HEK293 (cell line): ENCODE data around the gene MAP7.
"Not testable (repeated sequence)": the region's sequence is repeated elsewhere in the genome, so short reads cannot be mapped to it uniquely, and the experiment has no call there.

Experiments
- CTCF ChIA-PET: fragments of 350-600 bp; formaldehyde crosslinking; extraction: SDS; loops from one replicate; lab custom pipeline; 2021; ENCODE audit warnings: antibody characterized with exemption; lab: Yijun Ruan, JAX
- POLR2A ChIA-PET: fragments of 300-600 bp; formaldehyde crosslinking; extraction: SDS; loops from one replicate; lab custom pipeline; 2020; ENCODE audit warnings: antibody characterized with exemption, inconsistent platforms; lab: Yijun Ruan, JAX
- H3K27ac ChIP-seq: fragments of 200-500 bp; sonication (Bioruptor generic); 2 replicates; pipeline ENCODE4 v1.5.1; 2014; ENCODE audit warnings: low read depth, low read length, control low read depth, inconsistent platforms; ENCODE audit errors: extremely low read depth
- H3K36me3 ChIP-seq, 2 experiments: fragments of 200-500 bp in 1 of 2; sonication (Bioruptor generic) in 1 of 2; 1 replicate in 1 of 2; 2 replicates in 1 of 2; pipeline ENCODE4 v1.5.1; 2014 to 2017; ENCODE audit warnings: inconsistent platforms in 2 of 2, low read length in 2 of 2; ENCODE audit not compliant: control insufficient read depth in 2 of 2, insufficient read depth in 1 of 2
- H3K4me1 ChIP-seq: fragments of 200-500 bp; sonication (Bioruptor generic); 2 replicates; pipeline ENCODE4 v1.5.1; 2014; ENCODE audit warnings: mild to moderate bottlenecking, low read length, inconsistent platforms; ENCODE audit not compliant: control insufficient read depth, insufficient read depth
- H3K4me3 ChIP-seq: 2 replicates; pipeline ENCODE4 v1.5.1; 2011; ENCODE audit warnings: low read depth, mild to moderate bottlenecking, control low read depth, low read length, moderate library complexity
- H3K9me3 ChIP-seq: fragments of 200-500 bp; sonication (Bioruptor generic); 2 replicates; pipeline ENCODE4 v1.5.1; 2014; ENCODE audit warnings: low read depth, low read length, inconsistent platforms; ENCODE audit not compliant: control insufficient read depth, insufficient read depth
- HIC1 ChIP-seq: fragments of 450-650 bp; formaldehyde crosslinking; IDR thresholded peaks from 2 replicates; pipeline ENCODE4 v1.5.1; 2016; ENCODE audit warnings: missing biosample characterization, missing genetic modification characterization
- SP2 ChIP-seq: fragments of 450-650 bp; formaldehyde crosslinking; IDR thresholded peaks from 2 replicates; pipeline ENCODE4 v1.5.1; 2016; ENCODE audit warnings: missing biosample characterization, missing genetic modification characterization
- ZFHX2 ChIP-seq: fragments of 450-650 bp; formaldehyde crosslinking; conservative IDR thresholded peaks from 2 replicates; pipeline ENCODE4 v1.5.1; 2016; ENCODE audit warnings: missing biosample characterization, missing genetic modification characterization
- ZIC2 ChIP-seq: fragments of 450-650 bp; formaldehyde crosslinking; IDR thresholded peaks from 2 replicates; pipeline ENCODE4 v1.5.1; 2016; ENCODE audit warnings: missing biosample characterization, missing genetic modification characterization
- ZNF2 ChIP-seq: fragments of 450-650 bp; formaldehyde crosslinking; IDR thresholded peaks from 2 replicates; pipeline ENCODE4 v1.5.1; 2016; ENCODE audit warnings: missing biosample characterization, missing genetic modification characterization
- ZNF302 ChIP-seq: fragments of 450-650 bp; formaldehyde crosslinking; IDR thresholded peaks from 2 replicates; pipeline ENCODE4 v1.5.1; 2016; ENCODE audit warnings: missing biosample characterization, missing genetic modification characterization, low read depth
- ZNF362 ChIP-seq: fragments of 450-650 bp; formaldehyde crosslinking; IDR thresholded peaks from 2 replicates; pipeline ENCODE4 v1.5.1; 2016; ENCODE audit warnings: missing biosample characterization, missing genetic modification characterization
- ZNF398 ChIP-seq: fragments of 450-650 bp; formaldehyde crosslinking; IDR thresholded peaks from 2 replicates; pipeline ENCODE4 v1.5.1; 2017; ENCODE audit warnings: missing biosample characterization, missing genetic modification characterization
- ZNF530 ChIP-seq: fragments of 450-650 bp; formaldehyde crosslinking; IDR thresholded peaks from 2 replicates; pipeline ENCODE4 v1.5.1; 2016; ENCODE audit warnings: low read depth, missing biosample characterization, missing genetic modification characterization
- ZNF654 ChIP-seq: fragments of 450-650 bp; formaldehyde crosslinking; IDR thresholded peaks from 2 replicates; pipeline ENCODE4 v1.5.1; 2016; ENCODE audit warnings: low read depth, missing biosample characterization, missing genetic modification characterization
- ZNF658 ChIP-seq: fragments of 450-650 bp; formaldehyde crosslinking; IDR thresholded peaks from 2 replicates; pipeline ENCODE4; 2016; ENCODE audit warnings: missing biosample characterization, missing genetic modification characterization
- ZNF776 ChIP-seq: fragments of 450-650 bp; formaldehyde crosslinking; IDR thresholded peaks from 2 replicates; pipeline ENCODE4 v1.5.0; 2017; ENCODE audit warnings: missing biosample characterization, missing genetic modification characterization, borderline replicate concordance
- ZXDB ChIP-seq: fragments of 450-650 bp; formaldehyde crosslinking; IDR thresholded peaks from 2 replicates; pipeline ENCODE4 v1.5.1; 2016; ENCODE audit warnings: missing biosample characterization, missing genetic modification characterization
- TF ChIP-seq, protein P1 (sequence below): fragments of 450-650 bp; formaldehyde crosslinking; IDR thresholded peaks from 2 replicates; pipeline ENCODE4 v1.5.1; 2016; ENCODE audit warnings: missing biosample characterization, missing genetic modification characterization, borderline replicate concordance

The MAP7 gene

DNA sequence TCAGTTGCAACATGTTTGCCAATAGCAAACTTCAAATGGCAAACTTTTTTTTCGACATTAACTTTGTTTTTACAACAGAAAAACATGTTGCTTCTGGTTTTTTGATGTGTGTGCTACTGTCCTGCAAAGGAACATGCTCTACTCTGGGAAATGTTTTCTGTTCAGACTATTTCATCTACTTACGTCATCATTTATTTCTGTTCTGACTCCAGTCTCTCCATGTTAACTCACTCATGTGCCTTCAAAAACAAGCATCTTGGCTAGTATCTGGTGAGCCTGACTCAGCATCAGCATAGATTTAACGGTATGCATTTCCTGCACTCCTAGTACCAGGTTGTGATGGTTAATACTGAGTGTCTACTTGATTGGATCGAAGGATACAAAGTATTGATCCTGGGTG, 36.1 kb upstream of the MAP7 start (continued):
- TF ChIP-seq HIC1 (tag by site-specific recombination) (no peak), ZXDB (no peak), ZNF2 (tag by site-specific recombination) (no peak), ZIC2 (tag by site-specific recombination) (no peak), ZNF530 (tag by site-specific recombination) (no peak), ZNF302 (no peak), ZNF398 (tag by site-specific recombination) (no peak), ZNF654 (no peak), ZNF776 (no peak), ZNF658 (no peak), ZNF362 (tag by site-specific recombination) (no peak), SP2 (no peak)
- TF ChIP-seq, protein P1, sequence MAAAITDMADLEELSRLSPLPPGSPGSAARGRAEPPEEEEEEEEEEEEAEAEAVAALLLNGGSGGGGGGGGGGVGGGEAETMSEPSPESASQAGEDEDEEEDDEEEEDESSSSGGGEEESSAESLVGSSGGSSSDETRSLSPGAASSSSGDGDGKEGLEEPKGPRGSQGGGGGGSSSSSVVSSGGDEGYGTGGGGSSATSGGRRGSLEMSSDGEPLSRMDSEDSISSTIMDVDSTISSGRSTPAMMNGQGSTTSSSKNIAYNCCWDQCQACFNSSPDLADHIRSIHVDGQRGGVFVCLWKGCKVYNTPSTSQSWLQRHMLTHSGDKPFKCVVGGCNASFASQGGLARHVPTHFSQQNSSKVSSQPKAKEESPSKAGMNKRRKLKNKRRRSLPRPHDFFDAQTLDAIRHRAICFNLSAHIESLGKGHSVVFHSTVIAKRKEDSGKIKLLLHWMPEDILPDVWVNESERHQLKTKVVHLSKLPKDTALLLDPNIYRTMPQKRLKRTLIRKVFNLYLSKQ (tag by site-specific recombination), result no peak

- CTCF ChIA-PET, result interaction anchor here (0.6 to 1.5 kb wide), 3 partner anchors 203 to 419 kb away, joined by 3 read pairs; no protein-coding TSS in a partner anchor
- H3K4me3 ChIP-seq, H3K9me3 ChIP-seq, H3K4me1 ChIP-seq, H3K27ac ChIP-seq, POLR2A ChIA-PET: not testable (repeated sequence)
- peaks cover 4 to 23% of the 10 kb centered on the region in 2 experiments; a peak in 2 of 3 replicates for H3K36me3 ChIP-seq
Measured at GRCh38 chr6:136585523-136585922, 35.3 kb upstream of the MAP7 start.

DNA sequence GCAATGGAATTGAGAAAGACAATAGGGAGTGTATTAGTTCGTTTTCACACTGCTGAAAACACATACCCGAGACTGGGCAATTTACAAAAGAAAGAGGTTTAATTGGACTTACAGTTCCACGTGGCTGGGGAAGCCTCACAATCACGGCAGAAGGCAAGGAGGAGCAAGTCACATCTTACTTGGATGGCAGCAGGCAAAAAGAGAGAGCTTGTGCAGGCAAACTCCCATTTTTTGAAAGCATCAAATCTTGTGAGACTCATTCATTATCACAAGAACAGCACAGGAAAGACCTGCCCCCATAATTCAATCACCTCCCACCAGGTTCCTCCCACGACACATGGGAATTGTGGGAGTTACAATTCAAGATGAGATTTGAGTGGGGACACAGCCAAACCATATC, 34.1 kb upstream of the MAP7 start:
- H3K9me3 ChIP-seq, H3K27ac ChIP-seq, H3K4me1 ChIP-seq, POLR2A ChIA-PET, H3K4me3 ChIP-seq: not testable (repeated sequence)
- CTCF ChIA-PET, result interaction anchor here (0.6 to 1.5 kb wide), 10 partner anchors 10 to 1585 kb away, joined by 3 to 11 read pairs (median 3); partner anchors contain the start of gene MAP3K5
- TF ChIP-seq ZFHX2 (tag by site-specific recombination), result peak; percentile 32
- H3K36me3 ChIP-seq, result peaks cover 0 to 27% of the 10 kb centered on the region in 2 experiments; a peak in 2 of 3 replicates
